HCT116 (cell line): ENCODE data around the gene ZBTB20. TPM values are rescaled to one million over a fixed set of nuclear protein-coding genes. Genes with fewer than 3 reads are reported as not detected.

Source experiments
- ATAC-seq: fragments of 200-7000 bp; cut with Tn5 transposase; 2 replicates; pipeline ENCODE4 v1.9.1; 2020; ENCODE audit warnings: mild to moderate bottlenecking, moderate library complexity
- BruUV-seq: library from RNA; stranded (reverse); fragments of 400-500 nt; replicated peaks from 2 replicates; lab custom pipeline; 2021; lab: Mats Ljungman, UMichigan
- CTCF ChIA-PET: fragments of 300-600 bp; sonication (Branson Sonifier 250); formaldehyde crosslinking; loops from one replicate; lab custom pipeline; 2021; ENCODE audit warnings: antibody characterized with exemption; lab: Charles Lee
- POLR2A ChIA-PET: fragments of 300-600, 350-600 bp; sonication (Branson Sonifier 250); formaldehyde crosslinking; loops from one replicate; lab custom pipeline; 2021; ENCODE audit warnings: antibody characterized with exemption; lab: Charles Lee
- RAD21 ChIA-PET, 2 experiments: fragments of 300-600 bp; sonication (Branson Sonifier 250); formaldehyde crosslinking; loops; one replicate each; lab custom pipeline; 2023; ENCODE audit warnings: low total read pairs in 2 of 2; ENCODE audit not compliant: uncharacterized antibody in 2 of 2, unreplicated experiment in 2 of 2, low non-redundant PET in 1 of 2; lab: Charles Lee
- DNase-seq: peaks from one replicate; pipeline ENCODE4 v3.0.0-alpha.2; 2010; ENCODE audit warnings: low read depth, low spot score
- H2AFZ ChIP-seq: fragments of 200-600 bp; shearing (Covaris generic), sonication (generic); 2 replicates; pipeline ENCODE4 v1.6.1; 2017; ENCODE audit warnings: low read depth, mixed run types, mixed read lengths, antibody characterized with exemption, low read length; ENCODE audit not compliant: poor library complexity, severe bottlenecking
- H3K27ac ChIP-seq: 2 replicates; pipeline ENCODE4 v1.5.1; 2012; ENCODE audit warnings: low read depth, low read length
- H3K27me3 ChIP-seq: fragments of 200-600 bp; sonication (generic); 2 replicates; pipeline ENCODE4 v1.6.1; 2016; ENCODE audit warnings: mixed run types, low read length, mixed read lengths; ENCODE audit not compliant: insufficient read depth
- H3K36me3 ChIP-seq, 2 experiments: fragments of 200-500 bp in 1 of 2; fragments of 200-600 bp in 1 of 2; sonication (Bioruptor generic) in 1 of 2; sonication (generic) in 1 of 2; 2 replicates each; pipeline versions ENCODE4 v1.5.1 to v1.6.1; 2014 to 2016; ENCODE audit warnings: low read length in 2 of 2, inconsistent platforms in 1 of 2, mixed read lengths in 1 of 2, mixed run types in 1 of 2; ENCODE audit not compliant: insufficient read depth in 2 of 2, control insufficient read depth in 1 of 2
- H3K4me1 ChIP-seq, 2 experiments: fragments of 200-600 bp in 1 of 2; sonication (generic) in 1 of 2; 2 replicates each; pipeline versions ENCODE4 v1.5.1 to v1.6.1; 2012 to 2017; ENCODE audit warnings: low read length in 2 of 2, inconsistent platforms in 1 of 2, mild to moderate bottlenecking in 1 of 2, mixed read lengths in 1 of 2, mixed run types in 1 of 2, moderate library complexity in 1 of 2; ENCODE audit not compliant: insufficient read depth in 2 of 2, control insufficient read depth in 1 of 2
- H3K4me2 ChIP-seq: fragments of 200-600 bp; sonication (generic); 2 replicates; pipeline ENCODE4 v1.6.1; 2017; ENCODE audit warnings: mixed run types, low read length, mixed read lengths
- H3K4me3 ChIP-seq, 2 experiments: fragments of 200-600 bp in 1 of 2; sonication (generic) in 1 of 2; replicated peaks in 1 of 2; 2 replicates each; pipeline ENCODE4 v1.5.1; 2011 to 2016; ENCODE audit warnings: low read length in 2 of 2, control low read depth in 1 of 2, low read depth in 1 of 2, mild to moderate bottlenecking in 1 of 2, mixed read lengths in 1 of 2, mixed run types in 1 of 2
- H3K79me2 ChIP-seq: fragments of 200-600 bp; sonication (generic); 2 replicates; pipeline ENCODE4 v1.6.1; 2017; ENCODE audit warnings: mild to moderate bottlenecking, mixed run types, low read length, moderate library complexity, mixed read lengths; ENCODE audit not compliant: insufficient read depth
- H3K9ac ChIP-seq: fragments of 200-600 bp; sonication (generic); 2 replicates; pipeline ENCODE4 v1.6.1; 2016; ENCODE audit warnings: low read length, mixed read lengths
- H3K9me2 ChIP-seq: fragments of 200-600 bp; sonication (generic), shearing (Covaris generic); 2 replicates; pipeline ENCODE4 v1.6.1; 2017; ENCODE audit warnings: mixed run types, mild to moderate bottlenecking, moderate library complexity; ENCODE audit not compliant: insufficient read depth
- H3K9me3 ChIP-seq, 2 experiments: fragments of 200-500 bp in 1 of 2; fragments of 200-600 bp in 1 of 2; sonication (Bioruptor generic) in 1 of 2; sonication (generic) in 1 of 2; 2 replicates each; pipeline ENCODE4 v1.6.1; 2014 to 2017; ENCODE audit warnings: low read length in 2 of 2, mixed read lengths in 2 of 2, inconsistent platforms in 1 of 2, low read depth in 1 of 2, mild to moderate bottlenecking in 1 of 2, mixed run types in 1 of 2, moderate library complexity in 1 of 2; ENCODE audit not compliant: control insufficient read depth in 1 of 2, insufficient read depth in 1 of 2
- H4K20me1 ChIP-seq: fragments of 200-600 bp; sonication (generic), shearing (Covaris generic); 2 replicates; pipeline ENCODE4 v1.6.1; 2017; ENCODE audit warnings: mixed run types, mild to moderate bottlenecking, moderate library complexity; ENCODE audit not compliant: insufficient read depth
- ATF3 ChIP-seq: IDR thresholded peaks from 2 replicates; pipeline ENCODE4 v1.6.1; 2012
- CBX3 ChIP-seq: IDR thresholded peaks from 2 replicates; pipeline ENCODE4 v1.6.1; 2012; ENCODE audit warnings: low read depth
- CEBPB ChIP-seq: IDR thresholded peaks from 2 replicates; pipeline ENCODE4 v1.6.1; 2012; ENCODE audit warnings: low read depth
- EGR1 ChIP-seq: IDR thresholded peaks from 2 replicates; pipeline ENCODE4 v1.6.1; 2012; ENCODE audit warnings: low read depth
- ELF1 ChIP-seq: IDR thresholded peaks from 2 replicates; pipeline ENCODE4 v1.6.1; 2012; ENCODE audit warnings: low read depth, borderline replicate concordance
- EZH2 ChIP-seq: fragments of 200-600 bp; sonication (generic); IDR thresholded peaks from 2 replicates; pipeline ENCODE4 v1.6.1; 2017; ENCODE audit warnings: antibody characterized with exemption, mixed run types
- FOSL1 ChIP-seq: IDR thresholded peaks from 2 replicates; pipeline ENCODE4 v1.6.1; 2012; ENCODE audit warnings: low read depth
- JUND ChIP-seq: IDR thresholded peaks from 2 replicates; pipeline ENCODE4 v1.6.1; 2012
- MAX ChIP-seq: IDR thresholded peaks from 2 replicates; pipeline ENCODE4 v1.6.1; 2012
- POLR2A ChIP-seq: IDR thresholded peaks from 2 replicates; pipeline ENCODE4 v1.7.0; 2011; ENCODE audit warnings: borderline replicate concordance; ENCODE audit not compliant: insufficient read depth, insufficient read length; ENCODE audit errors: extremely low read depth
- POLR2AphosphoS5 ChIP-seq: IDR thresholded peaks from 2 replicates; pipeline ENCODE4 v1.6.1; 2011; ENCODE audit warnings: mild to moderate bottlenecking, low read depth, low read length, moderate library complexity
- RAD21 ChIP-seq: IDR thresholded peaks from 2 replicates; pipeline ENCODE4 v1.6.1; 2012; ENCODE audit warnings: low read depth, mild to moderate bottlenecking
- SIN3A ChIP-seq: IDR thresholded peaks from 2 replicates; pipeline ENCODE4 v1.6.1; 2012; ENCODE audit warnings: low read depth
- SP1 ChIP-seq: IDR thresholded peaks from 2 replicates; pipeline ENCODE4 v1.6.1; 2012; ENCODE audit warnings: low read depth
- SRF ChIP-seq: IDR thresholded peaks from 2 replicates; pipeline ENCODE4 v1.6.1; 2012; ENCODE audit warnings: low read depth
- TCF7L2 ChIP-seq: IDR thresholded peaks from 2 replicates; pipeline ENCODE4 v1.7.0; 2011; ENCODE audit warnings: borderline replicate concordance, inconsistent platforms; ENCODE audit not compliant: insufficient read depth, insufficient read length; ENCODE audit errors: extremely low read depth
- ZBTB33 ChIP-seq: IDR thresholded peaks from 2 replicates; pipeline ENCODE4 v1.6.1; 2011; ENCODE audit warnings: mild to moderate bottlenecking, low read length, moderate library complexity; ENCODE audit not compliant: insufficient replicate concordance; ENCODE audit errors: extremely low read depth
- ZNF274 ChIP-seq: fragments of 200-500 bp; sonication (Bioruptor generic); IDR thresholded peaks from 2 replicates; pipeline ENCODE4 v1.6.1; 2014; ENCODE audit warnings: mild to moderate bottlenecking, low read depth, low read length, inconsistent platforms
- intact Hi-C: fragments of 100-400 bp; cut with micrococcal nuclease; formaldehyde crosslinking; loops from 2 replicates; pipeline ENCODE4 v1.10.0; 2022
- total RNA-seq: library from RNA; stranded (reverse); gene quantifications from one replicate; pipeline ENCODE4 v1.2.1, GENCODE V29; 2021; ENCODE audit not compliant: unreplicated experiment
- TF ChIP-seq, protein P1 (sequence below), 3 experiments: fragments of 200-600 bp in 1 of 3; sonication (generic) in 1 of 3; IDR thresholded peaks in 2 of 3; conservative IDR thresholded peaks in 1 of 3; 2 replicates each; pipeline ENCODE4 v1.5.1; 2012 to 2017; ENCODE audit warnings: low read depth in 2 of 3, low read length in 2 of 3, antibody characterized with exemption in 1 of 3, borderline replicate concordance in 1 of 3, control low read depth in 1 of 3, mild to moderate bottlenecking in 1 of 3, mixed read lengths in 1 of 3, mixed run types in 1 of 3, moderate library complexity in 1 of 3; ENCODE audit not compliant: insufficient read depth in 1 of 3
- TF ChIP-seq, protein P2 (sequence below): IDR thresholded peaks from 2 replicates; pipeline ENCODE4 v1.6.1; 2012; ENCODE audit warnings: low read depth

Gene ZBTB20
- total RNA-seq, 1 experiment from 2014 or later, result 42.1 TPM

GRCh38 chr3:115062412-115062956 lies 84.6 kb downstream of the ZBTB20 start:
- Histone ChIP-seq H3K4me1 (peaks cover 11 to 21% of the 10 kb centered on the region in 2 experiments), H2AFZ (peak overlapping the region; percentile 6), H3K27ac (peak overlapping the region; percentile 51; the same call in 1 of the 2 replicates), H3K27me3 (no peaks in the 10 kb centered on the region), H3K9ac (no peak overlapping the region), H3K9me2 (no peaks in the 10 kb centered on the region), H3K4me2 (peak overlapping the region; percentile 44), H4K20me1 (no peaks in the 10 kb centered on the region), H3K79me2 (no peaks in the 10 kb centered on the region), H3K4me3 (no peak overlapping the region), H3K36me3 (no peaks in the 10 kb centered on the region), H3K9me3 (no peaks in the 10 kb centered on the region)
- TF ChIP-seq SRF (no peak), ELF1 (no peak), POLR2AphosphoS5 (no peak), ZBTB33 (no peak), RAD21 (no peak), CBX3 (no peak), MAX (no peak), JUND (peak; percentile 65), ZNF274 (no peak), CEBPB (no peak), ATF3 (no peak), POLR2A (no peak), SP1 (peak; percentile 44; the same call in 1 of the 2 replicates), TCF7L2 (peak; percentile 49), SIN3A (no peak), FOSL1 (peak; percentile 77), EZH2 (no peak), EGR1 (no peak)
- TF ChIP-seq, protein P1, sequence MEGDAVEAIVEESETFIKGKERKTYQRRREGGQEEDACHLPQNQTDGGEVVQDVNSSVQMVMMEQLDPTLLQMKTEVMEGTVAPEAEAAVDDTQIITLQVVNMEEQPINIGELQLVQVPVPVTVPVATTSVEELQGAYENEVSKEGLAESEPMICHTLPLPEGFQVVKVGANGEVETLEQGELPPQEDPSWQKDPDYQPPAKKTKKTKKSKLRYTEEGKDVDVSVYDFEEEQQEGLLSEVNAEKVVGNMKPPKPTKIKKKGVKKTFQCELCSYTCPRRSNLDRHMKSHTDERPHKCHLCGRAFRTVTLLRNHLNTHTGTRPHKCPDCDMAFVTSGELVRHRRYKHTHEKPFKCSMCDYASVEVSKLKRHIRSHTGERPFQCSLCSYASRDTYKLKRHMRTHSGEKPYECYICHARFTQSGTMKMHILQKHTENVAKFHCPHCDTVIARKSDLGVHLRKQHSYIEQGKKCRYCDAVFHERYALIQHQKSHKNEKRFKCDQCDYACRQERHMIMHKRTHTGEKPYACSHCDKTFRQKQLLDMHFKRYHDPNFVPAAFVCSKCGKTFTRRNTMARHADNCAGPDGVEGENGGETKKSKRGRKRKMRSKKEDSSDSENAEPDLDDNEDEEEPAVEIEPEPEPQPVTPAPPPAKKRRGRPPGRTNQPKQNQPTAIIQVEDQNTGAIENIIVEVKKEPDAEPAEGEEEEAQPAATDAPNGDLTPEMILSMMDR (IDR thresholded peaks at IDR 0.05 in 2 of 3, conservative IDR thresholded peaks at IDR 0.05 in 1 of 3; ENCODE audit: borderline replicate concordance in 1 of 3, insufficient read depth in 1 of 3, low read depth in 2 of 3, low read length in 2 of 3), result no peak
- TF ChIP-seq, protein P2, sequence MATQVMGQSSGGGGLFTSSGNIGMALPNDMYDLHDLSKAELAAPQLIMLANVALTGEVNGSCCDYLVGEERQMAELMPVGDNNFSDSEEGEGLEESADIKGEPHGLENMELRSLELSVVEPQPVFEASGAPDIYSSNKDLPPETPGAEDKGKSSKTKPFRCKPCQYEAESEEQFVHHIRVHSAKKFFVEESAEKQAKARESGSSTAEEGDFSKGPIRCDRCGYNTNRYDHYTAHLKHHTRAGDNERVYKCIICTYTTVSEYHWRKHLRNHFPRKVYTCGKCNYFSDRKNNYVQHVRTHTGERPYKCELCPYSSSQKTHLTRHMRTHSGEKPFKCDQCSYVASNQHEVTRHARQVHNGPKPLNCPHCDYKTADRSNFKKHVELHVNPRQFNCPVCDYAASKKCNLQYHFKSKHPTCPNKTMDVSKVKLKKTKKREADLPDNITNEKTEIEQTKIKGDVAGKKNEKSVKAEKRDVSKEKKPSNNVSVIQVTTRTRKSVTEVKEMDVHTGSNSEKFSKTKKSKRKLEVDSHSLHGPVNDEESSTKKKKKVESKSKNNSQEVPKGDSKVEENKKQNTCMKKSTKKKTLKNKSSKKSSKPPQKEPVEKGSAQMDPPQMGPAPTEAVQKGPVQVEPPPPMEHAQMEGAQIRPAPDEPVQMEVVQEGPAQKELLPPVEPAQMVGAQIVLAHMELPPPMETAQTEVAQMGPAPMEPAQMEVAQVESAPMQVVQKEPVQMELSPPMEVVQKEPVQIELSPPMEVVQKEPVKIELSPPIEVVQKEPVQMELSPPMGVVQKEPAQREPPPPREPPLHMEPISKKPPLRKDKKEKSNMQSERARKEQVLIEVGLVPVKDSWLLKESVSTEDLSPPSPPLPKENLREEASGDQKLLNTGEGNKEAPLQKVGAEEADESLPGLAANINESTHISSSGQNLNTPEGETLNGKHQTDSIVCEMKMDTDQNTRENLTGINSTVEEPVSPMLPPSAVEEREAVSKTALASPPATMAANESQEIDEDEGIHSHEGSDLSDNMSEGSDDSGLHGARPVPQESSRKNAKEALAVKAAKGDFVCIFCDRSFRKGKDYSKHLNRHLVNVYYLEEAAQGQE, result no peak
- intact Hi-C loops, result no loop called here
- peak; percentile 66; the same call in 1 of the 2 replicates for ATAC-seq
- ChIA-PET CTCF (interaction anchor here (1.2 kb wide), 1 partner anchor 29 kb away, joined by 3 read pairs; no protein-coding TSS in a partner anchor), POLR2A (no interaction called here), RAD21 (no interaction called here)
- BruUV-seq, result no TSS peak
- DNase-seq, result no peak
